SK-MEL-5 (cell line): ENCODE measurements around the gene CLCN4. TPM values are rescaled to one million over a fixed set of nuclear protein-coding genes. Genes with fewer than 3 reads are reported as not detected.

Experiments used
- DNase-seq: peaks from one replicate; pipeline ENCODE4 v3.0.0-alpha.2; 2016; ENCODE audit warnings: low read depth, low spot score
- in situ Hi-C: cut with HindIII; loops from 2 replicates; pipeline ENCODE4 v1.10.0; 2016; ENCODE audit warnings: low sequenced_read_pairs, high pct_unique_total_duplicates, low pct_unique_long_range_greater_than_20kb
- polyA plus RNA-seq, 2 experiments: library from polyadenylated mRNA; depleted of rRNA; stranded (reverse); fragments of >200 nt; gene quantifications; 2 replicates each; pipeline ENCODE4 v1.2.3, GENCODE V29; 2015
- total RNA-seq: library from RNA; depleted of rRNA; stranded (reverse); fragments of >200 nt; shearing (Covaris generic); gene quantifications from 2 replicates; pipeline ENCODE4 v1.2.3, GENCODE V29; 2014; rRNA removed

CLCN4 gene
- total RNA-seq: 1.8 and 4.1 TPM in 2 replicates
- polyA plus RNA-seq (2015; cell fraction: cytosol; rRNA removed): 2.1 and 2.7 TPM in 2 replicates
- 0.26 and 0.74 TPM in 2 replicates for polyA plus RNA-seq (2015; cell fraction: nucleus; rRNA removed)

DNA sequence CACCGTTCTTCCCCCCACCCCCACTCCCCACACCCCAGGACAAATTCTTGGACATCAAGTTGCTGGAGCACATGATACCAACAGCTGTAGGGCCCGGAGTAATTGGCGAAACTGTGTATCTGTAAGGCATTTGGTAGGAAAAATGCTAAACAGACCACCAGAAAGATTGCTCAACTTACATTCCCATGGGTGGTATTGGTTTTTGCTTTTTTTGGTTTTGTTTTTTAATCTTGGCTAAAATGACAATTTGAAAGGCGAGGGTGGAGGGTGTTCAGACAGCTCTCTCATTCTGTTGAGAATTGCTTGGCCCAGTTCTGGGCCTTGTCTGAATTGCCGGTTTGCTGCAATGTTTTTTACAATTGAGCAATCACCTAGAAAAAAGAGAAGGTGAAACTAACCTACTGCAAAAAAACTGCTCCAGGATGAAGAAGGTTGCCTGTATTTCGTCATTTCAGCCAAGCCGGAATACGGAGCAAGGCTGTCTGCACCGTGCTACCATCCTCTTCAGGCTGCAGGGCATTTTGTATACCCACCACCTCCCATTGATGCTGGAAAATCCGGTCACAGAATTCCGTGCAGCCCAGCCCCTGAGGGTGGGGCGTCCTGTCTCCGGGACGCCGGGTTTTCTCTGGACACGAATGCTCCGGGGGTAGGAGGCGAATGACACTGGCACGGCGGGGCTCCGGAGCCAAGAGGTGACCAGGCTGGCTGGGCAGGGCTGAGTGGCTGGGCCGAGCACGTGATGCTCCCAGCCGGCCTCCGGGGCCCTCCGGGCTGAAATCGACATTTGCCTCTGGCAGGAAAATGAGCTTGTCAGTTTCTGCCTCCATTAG is at the start of gene CLCN4:
TSS of gene CLCN4 (plus strand) at position 777 of the 833 bp plus-strand sequence. CDS start 28,058 bp downstream, outside the sequence.
- DNase-seq: peak; percentile 6
- in situ Hi-C loops: no loop called here

DNA sequence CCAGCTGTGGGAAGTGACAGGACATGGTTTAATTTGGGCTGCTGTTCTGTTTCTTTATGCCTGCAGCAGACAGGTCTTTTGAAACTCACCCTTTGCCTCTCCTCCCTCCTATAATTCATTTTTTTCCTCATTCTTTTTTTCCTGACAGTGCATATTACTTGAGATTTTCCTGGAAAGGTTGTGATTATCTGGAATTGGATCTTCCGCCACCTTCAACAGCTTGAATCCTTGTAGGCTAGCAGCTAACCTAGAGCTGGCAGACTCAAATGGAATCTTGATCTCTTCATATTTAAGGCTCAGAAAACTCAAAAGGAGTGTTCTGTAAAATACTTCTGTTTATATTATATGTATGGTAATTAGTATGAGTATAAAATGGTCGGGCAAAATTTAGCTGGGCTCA is 49.3 kb upstream of the CLCN4 start:
- in situ Hi-C loops: no loop called here
- no peak for DNase-seq

DNA sequence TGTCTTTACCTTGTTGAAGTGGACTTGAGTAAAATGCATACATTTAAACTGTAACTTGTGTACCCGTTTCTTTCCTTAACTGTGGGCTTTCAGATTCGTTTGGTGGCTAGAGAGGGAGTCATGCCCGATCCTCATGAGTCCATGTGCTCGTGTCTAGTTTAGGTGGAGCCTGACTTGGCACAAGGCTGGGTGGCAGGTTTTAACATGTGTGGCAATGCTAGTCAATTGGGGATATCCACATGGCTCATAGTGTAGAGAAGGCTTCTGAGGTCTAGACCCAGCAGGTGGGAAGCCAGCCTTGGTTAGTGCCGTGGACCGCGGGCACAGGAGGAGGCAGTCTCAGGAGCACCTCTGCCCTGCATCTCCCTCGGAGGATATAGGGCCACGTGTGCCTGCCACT is 48.5 kb upstream of the CLCN4 start:
- in situ Hi-C loops: no loop called here
- no peak for DNase-seq

DNA sequence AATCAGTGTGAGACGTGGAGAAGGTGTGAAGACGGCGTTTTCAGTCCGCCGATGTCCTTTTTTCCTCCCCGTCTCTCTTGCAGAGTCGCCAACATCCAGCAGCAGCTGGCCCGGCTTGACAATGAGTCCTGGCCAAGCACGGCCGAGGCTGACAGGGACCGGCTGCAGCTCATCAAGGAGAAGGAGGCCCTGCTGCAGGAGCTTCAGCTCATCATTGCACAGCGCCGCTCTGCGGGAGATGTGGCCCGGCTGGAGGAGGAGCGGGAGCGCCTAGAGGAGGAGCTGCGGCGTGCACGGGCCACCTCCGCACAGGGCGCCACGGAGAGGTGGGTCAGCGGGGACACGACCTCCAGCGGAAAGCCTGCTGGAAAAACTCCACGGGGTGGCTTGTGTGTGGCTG is 47.1 kb upstream of the CLCN4 start:
- in situ Hi-C loops: no loop called here
- no peak for DNase-seq

DNA sequence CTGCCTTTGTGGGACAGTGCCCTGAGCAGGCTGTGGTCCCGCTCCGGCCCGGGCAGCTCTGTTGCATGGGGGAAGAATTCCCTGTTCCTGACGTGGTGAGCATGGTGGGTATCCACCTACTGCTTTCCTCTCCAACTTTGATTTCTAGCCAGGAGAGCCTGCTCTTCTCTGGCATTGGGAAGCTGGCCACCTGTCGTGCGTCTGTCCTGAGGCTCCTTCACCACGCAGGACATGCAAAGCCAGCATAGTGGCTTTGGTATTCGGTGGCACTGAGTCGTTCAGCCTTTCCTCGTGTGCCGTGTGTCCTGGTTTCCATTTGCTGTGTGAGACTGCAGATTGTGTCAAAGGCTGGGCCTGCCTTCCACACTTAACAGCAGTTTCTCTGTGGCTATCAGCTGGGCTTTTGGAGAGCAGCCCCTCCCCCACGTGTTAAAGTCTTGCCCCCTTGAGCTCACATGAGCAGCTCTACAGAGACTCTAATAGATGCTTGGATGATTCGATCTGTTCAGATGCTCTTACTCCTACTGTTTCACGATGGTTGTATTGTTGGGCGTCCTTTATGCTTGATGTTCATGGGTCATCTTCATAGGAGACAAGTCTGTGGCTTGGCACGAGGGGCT is 46.3 kb upstream of the CLCN4 start:
- in situ Hi-C loops: no loop called here
- no peak for DNase-seq

DNA sequence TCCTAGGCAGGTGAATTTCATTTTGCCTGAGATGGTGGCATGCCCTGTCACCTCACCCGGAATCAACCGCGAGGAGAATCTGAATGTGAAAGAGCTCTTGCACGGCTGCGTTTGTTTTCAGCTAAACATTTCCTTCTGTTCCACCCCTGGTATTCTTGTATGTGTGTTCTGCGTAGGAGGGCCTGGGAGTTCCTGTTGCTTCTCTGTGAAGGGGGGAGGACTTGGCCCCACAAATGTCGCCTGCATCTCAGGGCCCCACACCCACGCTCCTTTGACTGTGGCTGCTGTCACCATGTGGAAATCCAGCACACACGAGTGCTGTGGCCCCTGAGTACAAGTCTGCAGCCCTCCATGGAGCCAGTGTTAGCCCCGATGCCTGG is 45.8 kb upstream of the CLCN4 start:
- in situ Hi-C loops: no loop called here

DNA sequence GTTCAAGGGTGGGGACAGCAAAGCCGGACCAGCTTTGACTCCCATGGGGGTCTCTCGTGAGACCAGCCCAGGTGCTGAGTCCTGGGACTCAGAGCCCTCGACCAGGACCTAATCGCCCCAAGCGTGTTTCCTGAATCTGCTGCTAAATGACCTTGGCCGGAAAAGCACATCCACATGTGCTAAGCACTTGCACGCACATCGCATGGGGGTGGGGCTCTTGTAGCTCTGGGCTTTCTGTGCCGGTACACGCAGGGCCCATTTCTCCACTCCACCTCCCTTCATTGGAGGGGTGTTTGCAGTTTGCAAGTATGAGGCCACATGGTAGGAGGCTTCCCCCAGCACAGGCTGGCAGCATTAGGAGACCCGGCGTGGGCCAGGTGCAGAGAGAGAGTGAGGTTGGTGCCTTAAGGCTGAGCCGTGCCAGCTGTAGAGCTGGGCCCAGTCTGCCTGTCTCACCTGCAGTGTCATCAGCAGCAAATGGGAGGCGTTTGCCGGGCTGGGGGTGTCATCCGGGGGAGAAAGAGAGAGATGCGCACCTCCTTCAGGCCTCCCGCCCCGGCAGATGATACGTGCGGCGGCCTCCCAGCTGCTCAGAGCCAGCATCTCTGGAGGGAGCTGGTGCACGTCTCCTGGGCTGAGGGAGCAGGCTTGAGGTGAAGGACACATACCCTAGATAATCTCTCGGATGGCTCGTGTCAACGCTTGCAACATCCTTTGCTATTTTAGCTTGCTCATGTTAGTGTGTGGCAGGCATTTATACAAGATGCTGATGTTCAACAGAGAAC is 45.2 kb upstream of the CLCN4 start:
- no peak for DNase-seq
- in situ Hi-C loops: no loop called here

More for the DNA sequence above, 45.8 kb upstream of the CLCN4 start:
- DNase-seq: no peak

DNA sequence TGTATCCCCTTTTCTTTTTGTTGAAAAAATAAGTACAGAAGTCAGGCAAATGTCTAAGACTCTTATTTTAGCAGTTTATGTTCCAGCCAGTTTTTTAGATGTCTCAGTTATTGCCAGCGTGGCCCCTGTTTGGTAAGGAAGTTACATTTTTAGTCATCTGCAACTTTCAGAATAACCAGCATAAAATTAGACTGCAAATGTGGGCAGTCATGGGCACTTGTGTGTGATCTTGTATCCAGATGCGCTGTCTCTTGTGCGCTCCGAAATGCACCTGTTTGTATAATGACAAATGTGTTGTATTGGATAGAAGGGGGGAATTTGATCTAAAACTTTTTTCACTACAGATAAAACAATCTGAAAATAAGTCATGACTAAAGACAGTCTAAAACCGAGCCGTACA is 44.3 kb upstream of the CLCN4 start:
- in situ Hi-C loops: no loop called here
- DNase-seq: no peak

DNA sequence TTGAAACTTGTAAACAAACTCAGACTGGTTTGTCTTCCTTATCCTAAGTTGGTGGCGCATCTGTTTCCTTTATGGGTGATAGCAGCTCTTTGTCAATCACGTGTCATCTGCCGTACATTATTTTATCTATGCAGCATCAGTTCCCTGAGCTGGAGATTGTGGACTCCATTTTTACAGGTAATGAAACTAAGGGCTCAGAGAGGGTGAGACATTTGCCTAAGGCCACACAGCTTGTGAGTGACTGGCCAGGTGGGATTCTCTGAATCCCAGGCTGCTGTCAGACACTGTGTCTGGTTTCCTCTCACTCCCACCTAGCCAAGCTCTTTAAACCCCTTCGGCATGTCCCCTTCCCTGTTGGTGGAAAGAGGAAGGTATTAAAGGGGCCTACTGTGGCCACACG is 41.7 kb upstream of the CLCN4 start:
- in situ Hi-C loops: no loop called here
- DNase-seq: no peak

DNA sequence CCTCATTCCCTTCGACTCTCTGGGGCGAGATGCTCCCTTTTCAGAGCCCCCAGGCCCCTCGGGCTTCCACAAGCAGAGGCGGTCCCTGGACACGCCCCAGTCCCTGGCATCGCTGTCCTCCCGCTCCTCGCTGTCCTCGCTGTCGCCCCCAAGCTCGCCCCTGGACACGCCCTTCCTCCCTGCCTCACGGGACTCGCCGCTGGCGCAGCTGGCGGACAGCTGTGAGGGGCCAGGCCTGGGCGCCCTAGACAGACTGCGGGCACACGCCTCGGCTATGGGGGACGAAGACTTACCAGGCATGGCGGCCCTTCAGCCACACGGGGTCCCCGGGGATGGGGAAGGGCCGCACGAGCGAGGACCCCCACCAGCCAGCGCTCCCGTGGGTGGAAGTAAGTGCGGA is 39.5 kb upstream of the CLCN4 start:
- in situ Hi-C loops: no loop called here
- no peak for DNase-seq

DNA sequence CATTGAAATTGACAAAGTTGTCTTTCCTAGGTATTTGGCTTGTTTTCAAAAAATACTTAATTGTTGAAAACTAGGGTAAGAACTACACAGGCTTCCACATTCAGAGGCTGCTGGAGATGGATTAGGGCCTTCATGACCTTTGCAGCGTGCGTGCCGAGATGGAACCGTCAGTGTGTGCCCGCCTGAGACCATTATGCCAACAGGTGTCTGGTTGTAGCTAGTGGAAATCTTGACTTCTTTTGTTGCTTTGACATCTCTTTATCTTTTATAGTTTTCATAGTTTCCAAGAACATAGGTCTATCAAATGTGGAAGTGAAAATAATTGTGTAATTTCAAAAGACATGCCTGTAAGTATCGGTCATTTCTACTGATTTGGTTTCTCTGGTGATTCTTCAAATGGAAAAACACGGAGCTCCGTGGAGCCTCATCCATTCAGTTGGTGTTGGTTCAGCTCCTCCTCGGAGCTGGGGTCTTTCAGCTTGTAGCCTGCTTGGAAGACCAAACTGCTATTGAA is 38.9 kb upstream of the CLCN4 start:
- in situ Hi-C loops: no loop called here
- DNase-seq: no peak

DNA sequence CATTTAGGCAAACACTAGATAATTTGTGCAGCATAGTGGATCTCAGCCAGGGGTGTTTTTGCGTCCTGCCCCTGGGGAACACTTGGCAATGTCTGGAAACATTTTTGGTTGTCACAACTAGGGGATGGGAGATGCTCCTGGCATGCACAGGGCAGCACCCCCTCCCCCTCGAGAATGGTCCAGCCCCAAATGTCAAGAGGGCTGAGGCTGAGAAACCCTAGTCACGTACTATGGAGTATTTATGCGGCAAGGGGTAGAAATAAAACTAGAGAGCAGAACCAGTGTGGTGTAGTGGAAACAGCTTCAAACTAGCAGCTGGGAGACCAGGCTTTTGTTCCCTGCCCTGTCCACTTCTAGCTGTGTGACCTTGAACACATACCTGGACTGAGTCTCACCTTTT is 38.2 kb upstream of the CLCN4 start:
- no peak for DNase-seq
- in situ Hi-C loops: no loop called here

DNA sequence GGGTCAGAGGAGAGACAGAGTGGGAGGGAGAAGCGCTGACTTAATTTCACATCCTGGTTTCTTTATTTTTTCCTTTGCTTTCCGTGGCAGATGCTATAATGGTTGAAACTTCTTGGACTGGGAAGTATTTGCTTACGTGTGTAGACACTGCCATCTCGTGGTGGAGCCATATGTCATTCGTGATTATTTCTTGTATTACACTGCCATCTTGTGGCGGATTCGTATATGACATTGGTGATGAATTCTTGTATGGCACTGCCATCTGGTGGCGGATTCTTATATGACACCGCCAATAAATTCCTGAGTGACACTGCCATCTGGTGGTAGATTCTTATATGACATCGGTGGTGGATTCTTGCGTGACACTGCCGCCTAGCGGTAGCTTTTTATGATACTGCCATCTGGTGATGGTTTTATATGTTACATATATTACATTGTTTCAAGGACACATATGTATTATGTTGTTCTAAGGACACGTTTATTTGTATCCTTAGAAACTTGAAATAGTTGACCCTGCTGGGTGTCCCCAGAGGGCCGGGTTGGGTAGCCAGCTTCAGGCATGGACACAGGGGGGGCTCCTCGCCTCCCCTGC is 37.3 kb upstream of the CLCN4 start:
- in situ Hi-C loops: no loop called here
- peak; percentile 69 for DNase-seq

DNA sequence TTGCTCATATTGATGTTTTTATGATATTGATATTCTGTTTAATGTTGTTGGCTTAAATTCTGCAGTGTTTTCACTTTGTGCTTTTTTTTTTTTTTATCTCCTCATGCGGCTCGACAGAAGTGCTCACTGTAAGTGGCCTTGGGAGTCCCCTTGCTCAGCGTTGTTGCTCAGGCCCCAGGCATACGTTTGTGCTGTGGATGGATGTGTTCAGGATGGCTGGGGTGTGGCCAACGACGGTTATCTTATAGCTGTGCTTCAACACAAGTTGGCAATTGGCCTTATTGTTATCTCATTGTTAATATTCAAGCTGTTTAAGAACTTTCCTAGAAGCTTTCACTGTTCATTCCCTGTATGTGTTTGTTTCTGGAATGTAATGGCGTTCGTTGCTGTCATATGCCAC is 36.4 kb upstream of the CLCN4 start:
- no peak for DNase-seq
- in situ Hi-C loops: no loop called here

DNA sequence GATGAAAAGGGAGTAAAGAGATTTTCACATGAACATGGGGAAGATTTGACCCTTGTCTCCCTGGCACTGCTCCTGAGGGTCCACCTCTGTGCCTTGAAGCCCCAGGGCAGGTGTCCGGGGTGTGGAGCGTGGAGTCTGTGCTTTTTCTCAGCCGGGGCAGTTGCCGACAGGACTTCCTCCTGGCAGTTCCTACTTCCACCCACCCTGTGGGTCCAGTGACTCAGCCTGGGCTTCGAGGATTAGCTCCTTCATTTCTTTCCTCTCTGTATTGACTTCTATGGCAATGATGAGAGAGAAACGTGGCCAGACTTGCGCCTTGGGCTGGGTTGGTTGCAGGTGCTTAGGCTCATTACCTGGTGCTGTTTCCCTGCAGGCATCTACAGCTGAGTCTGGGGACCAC is 35.9 kb upstream of the CLCN4 start:
- in situ Hi-C loops: no loop called here
- no peak for DNase-seq

DNA sequence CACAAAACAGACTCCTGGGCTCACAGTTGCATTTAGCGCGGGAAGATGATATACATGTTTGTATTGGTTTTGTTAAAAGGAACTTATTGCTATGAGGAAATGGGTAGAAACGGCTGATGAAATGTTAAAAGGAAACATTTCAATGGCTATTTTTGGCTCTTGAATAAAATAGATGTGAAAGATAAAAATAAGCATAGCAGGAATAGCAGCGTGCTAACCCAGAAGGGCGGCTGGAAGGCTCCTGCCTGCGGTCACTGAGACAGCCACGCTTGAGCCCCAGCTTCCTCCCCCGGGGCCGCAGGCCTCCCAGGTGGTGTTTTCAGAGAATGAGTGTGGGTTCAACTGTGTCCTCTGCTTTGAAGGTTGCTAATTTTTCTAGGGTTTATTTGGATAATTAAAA is 35.0 kb upstream of the CLCN4 start:
- no peak for DNase-seq
- in situ Hi-C loops: no loop called here

DNA sequence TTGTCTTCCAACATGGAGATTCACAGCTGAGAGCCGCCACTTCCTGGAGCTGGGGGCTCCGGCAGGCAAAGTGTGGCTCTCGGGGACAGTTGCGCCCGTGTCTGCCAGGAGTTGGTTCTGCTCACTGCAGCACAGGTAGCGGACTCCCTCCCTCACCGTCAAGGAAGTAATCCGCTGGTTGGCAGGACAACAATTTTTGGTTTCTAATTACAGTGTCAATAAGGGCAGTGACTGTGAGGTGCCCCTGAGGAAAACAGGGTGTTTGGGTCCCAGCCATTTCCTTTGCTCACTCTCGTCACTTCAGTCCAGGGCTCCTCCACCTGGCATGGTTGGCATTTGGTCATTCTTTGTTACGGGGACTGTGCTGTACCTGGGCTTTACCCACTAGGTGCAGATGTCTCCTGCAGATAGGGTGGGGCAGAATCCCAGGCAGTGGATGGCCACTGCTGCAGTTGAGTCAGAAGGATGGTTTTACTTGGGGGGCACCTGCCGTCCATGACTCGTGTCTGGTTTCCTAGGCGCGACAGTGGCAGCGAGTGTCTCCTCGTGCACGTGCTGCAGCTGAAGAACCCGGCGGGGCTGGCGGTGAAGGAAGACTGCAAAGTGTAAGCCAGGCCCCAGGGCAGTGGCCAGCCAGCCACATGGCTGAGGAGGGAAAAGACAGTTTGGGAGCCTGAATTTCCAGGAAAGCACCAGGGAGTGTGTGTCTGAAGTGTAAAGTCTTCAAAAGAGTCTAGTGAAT is 32.1 kb upstream of the CLCN4 start:
- in situ Hi-C loops: no loop called here
- DNase-seq: no peak
